ENCODE data around the gene DEFB132. TPM values are rescaled to one million over a fixed set of nuclear protein-coding genes. Genes with fewer than 3 reads are reported as not detected.

Gene DEFB132
- total and polyA plus RNA-seq, 4 donors = 0.08 TPM; not detected in 2

DNA sequence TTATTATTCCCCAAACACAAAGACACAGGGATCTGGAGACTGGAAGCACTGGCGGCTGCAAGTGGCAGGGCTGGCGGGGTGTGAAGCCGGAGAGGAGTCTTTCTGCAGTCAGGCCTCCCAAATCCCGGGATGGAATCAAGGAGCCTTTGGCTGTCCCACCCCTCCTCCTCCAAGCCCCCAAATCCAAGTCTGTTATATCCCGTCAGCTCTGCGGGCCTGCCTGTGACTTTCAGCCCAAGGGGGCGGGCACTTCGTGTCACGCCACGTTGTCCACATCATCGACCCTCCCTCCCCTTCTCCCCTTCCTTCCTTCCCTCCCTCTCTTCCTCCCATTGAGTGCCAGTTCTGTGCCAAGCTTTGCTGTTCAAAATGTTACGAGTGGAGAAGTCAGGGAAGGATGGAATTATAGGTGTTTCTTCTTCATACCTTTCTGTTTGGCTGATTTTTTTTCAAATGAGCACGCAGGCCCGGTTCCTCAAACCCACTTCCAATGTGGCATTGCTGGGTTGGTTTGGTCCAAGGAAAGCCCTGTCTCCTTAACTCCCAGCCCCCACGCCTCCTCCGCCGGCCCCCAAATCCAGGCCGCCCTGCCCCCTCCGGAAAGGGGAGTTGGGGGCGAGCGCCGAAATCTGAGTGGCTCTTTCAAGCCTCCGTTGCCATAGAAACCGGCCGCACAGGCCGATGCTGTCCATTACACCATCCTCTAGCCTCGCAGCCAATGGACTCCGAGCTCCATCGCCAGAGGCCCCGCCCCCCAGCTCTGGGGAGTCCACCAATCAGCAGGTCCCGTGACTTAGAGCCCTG lies 52.5 kb downstream of the DEFB132 start:
- 21% methylated on average over 31 of the region's 31 CpGs for WGBS
- TF ChIP-seq, protein P1, sequence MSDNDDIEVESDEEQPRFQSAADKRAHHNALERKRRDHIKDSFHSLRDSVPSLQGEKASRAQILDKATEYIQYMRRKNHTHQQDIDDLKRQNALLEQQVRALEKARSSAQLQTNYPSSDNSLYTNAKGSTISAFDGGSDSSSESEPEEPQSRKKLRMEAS (IDR thresholded peaks at IDR 0.05) = no peak
- TF ChIP-seq HNF4G (IDR thresholded peaks at IDR 0.05) (no peak), YY1 (IDR thresholded peaks at IDR 0.05) (peak; percentile 26)
- H3K9ac ChIP-seq (ENCODE audit: low read depth in 1 of 2, low read length in 2 of 2) = peak overlapping the region; percentile 16 to 20

DNA sequence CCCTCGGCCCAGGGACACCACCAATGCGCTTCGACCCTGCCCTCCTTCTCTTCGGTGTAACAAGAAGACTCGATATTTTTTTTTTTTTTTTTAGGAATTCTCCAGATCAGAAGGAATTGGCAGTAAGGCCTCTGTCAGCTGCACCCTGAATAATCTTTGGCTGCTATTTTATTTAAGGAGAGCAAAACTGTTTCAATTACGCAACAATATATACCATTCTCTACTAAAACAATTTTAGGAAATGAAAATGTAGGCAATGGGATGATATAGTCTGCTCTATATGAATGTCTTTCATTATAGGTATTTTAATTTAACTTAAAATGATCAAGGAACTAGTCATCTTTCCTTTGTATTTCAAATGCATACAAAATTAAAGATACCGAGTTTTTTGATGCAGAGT lies 53.1 kb downstream of the DEFB132 start:
- no peak overlapping the region for H3K9ac ChIP-seq (ENCODE audit: low read depth in 1 of 2, low read length in 2 of 2)
- DNase-seq (ENCODE audit: low spot score) = no peak

More for the DNA sequence above, 52.5 kb downstream of the DEFB132 start:
- no peaks in the 10 kb centered on the region for H3K36me3 ChIP-seq (ENCODE audit: control insufficient read depth in 4 of 4, insufficient read depth in 3 of 4, low read depth in 1 of 4, low read length in 3 of 4)
- H3K4me1 ChIP-seq (ENCODE audit: control insufficient read depth in 4 of 4, insufficient read depth in 4 of 4, low read length in 3 of 4) = no peaks in the 10 kb centered on the region
- peak; percentile 96 for DNase-seq (ENCODE audit: low spot score)
- H3K27me3 ChIP-seq (ENCODE audit: control insufficient read depth in 4 of 4, insufficient read depth in 4 of 4, low read length in 3 of 4) = no peaks in the 10 kb centered on the region
- no peaks in the 10 kb centered on the region for H3K9me3 ChIP-seq (ENCODE audit: control insufficient read depth in 4 of 4, low read length in 3 of 4)
- peak overlapping the region in 2 of 3 donors; percentile 12 to 16 for H3K4me3 ChIP-seq (ENCODE audit: low read depth in 1 of 3, low read length in 3 of 3)
- H3K27ac ChIP-seq (ENCODE audit: low read depth in 1 of 2, low read length in 2 of 2) = peak overlapping the region; percentile 79 to 83

More for the DNA sequence above, 53.1 kb downstream of the DEFB132 start:
- WGBS = 25% methylated on average over 7 of the region's 7 CpGs
- TF ChIP-seq FOXA2 (IDR thresholded peaks at IDR 0.05) (no peak), NR2F2 (IDR thresholded peaks at IDR 0.05) (peak; percentile 22), FOXA1 (IDR thresholded peaks at IDR 0.05) (no peak), SP1 (IDR thresholded peaks at IDR 0.05) (peak; percentile 37), JUND (IDR thresholded peaks at IDR 0.05) (no peak)
- TF ChIP-seq, protein P2, sequence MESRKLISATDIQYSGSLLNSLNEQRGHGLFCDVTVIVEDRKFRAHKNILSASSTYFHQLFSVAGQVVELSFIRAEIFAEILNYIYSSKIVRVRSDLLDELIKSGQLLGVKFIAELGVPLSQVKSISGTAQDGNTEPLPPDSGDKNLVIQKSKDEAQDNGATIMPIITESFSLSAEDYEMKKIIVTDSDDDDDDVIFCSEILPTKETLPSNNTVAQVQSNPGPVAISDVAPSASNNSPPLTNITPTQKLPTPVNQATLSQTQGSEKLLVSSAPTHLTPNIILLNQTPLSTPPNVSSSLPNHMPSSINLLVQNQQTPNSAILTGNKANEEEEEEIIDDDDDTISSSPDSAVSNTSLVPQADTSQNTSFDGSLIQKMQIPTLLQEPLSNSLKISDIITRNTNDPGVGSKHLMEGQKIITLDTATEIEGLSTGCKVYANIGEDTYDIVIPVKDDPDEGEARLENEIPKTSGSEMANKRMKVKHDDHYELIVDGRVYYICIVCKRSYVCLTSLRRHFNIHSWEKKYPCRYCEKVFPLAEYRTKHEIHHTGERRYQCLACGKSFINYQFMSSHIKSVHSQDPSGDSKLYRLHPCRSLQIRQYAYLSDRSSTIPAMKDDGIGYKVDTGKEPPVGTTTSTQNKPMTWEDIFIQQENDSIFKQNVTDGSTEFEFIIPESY (IDR thresholded peaks at IDR 0.05) = no peak
- TF ChIP-seq, protein P3, sequence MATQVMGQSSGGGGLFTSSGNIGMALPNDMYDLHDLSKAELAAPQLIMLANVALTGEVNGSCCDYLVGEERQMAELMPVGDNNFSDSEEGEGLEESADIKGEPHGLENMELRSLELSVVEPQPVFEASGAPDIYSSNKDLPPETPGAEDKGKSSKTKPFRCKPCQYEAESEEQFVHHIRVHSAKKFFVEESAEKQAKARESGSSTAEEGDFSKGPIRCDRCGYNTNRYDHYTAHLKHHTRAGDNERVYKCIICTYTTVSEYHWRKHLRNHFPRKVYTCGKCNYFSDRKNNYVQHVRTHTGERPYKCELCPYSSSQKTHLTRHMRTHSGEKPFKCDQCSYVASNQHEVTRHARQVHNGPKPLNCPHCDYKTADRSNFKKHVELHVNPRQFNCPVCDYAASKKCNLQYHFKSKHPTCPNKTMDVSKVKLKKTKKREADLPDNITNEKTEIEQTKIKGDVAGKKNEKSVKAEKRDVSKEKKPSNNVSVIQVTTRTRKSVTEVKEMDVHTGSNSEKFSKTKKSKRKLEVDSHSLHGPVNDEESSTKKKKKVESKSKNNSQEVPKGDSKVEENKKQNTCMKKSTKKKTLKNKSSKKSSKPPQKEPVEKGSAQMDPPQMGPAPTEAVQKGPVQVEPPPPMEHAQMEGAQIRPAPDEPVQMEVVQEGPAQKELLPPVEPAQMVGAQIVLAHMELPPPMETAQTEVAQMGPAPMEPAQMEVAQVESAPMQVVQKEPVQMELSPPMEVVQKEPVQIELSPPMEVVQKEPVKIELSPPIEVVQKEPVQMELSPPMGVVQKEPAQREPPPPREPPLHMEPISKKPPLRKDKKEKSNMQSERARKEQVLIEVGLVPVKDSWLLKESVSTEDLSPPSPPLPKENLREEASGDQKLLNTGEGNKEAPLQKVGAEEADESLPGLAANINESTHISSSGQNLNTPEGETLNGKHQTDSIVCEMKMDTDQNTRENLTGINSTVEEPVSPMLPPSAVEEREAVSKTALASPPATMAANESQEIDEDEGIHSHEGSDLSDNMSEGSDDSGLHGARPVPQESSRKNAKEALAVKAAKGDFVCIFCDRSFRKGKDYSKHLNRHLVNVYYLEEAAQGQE (IDR thresholded peaks at IDR 0.05) = no peak
- Histone ChIP-seq H3K27me3 (ENCODE audit: control insufficient read depth in 4 of 4, insufficient read depth in 4 of 4, low read length in 3 of 4) (no peaks in the 10 kb centered on the region), H3K27ac (ENCODE audit: low read depth in 1 of 2, low read length in 2 of 2) (no peak overlapping the region), H3K4me1 (ENCODE audit: control insufficient read depth in 4 of 4, insufficient read depth in 4 of 4, low read length in 3 of 4) (no peaks in the 10 kb centered on the region), H3K36me3 (ENCODE audit: control insufficient read depth in 4 of 4, insufficient read depth in 3 of 4, low read depth in 1 of 4, low read length in 3 of 4) (no peaks in the 10 kb centered on the region), H3K9me3 (ENCODE audit: control insufficient read depth in 4 of 4, low read length in 3 of 4) (no peaks in the 10 kb centered on the region), H3K4me3 (ENCODE audit: low read depth in 1 of 3, low read length in 3 of 3) (no peak overlapping the region)

Other genes starting within 250 kb of the DEFB132 start
- not detected for gene DEFB125, start 170.1 kb upstream of the DEFB132 start, total RNA-seq
- not detected for gene DEFB125, start 170.1 kb upstream of the DEFB132 start, polyA plus RNA-seq
- not detected for gene DEFB126, start 115.1 kb upstream of the DEFB132 start, total RNA-seq
- not detected for gene DEFB126, start 115.1 kb upstream of the DEFB132 start, polyA plus RNA-seq
- not detected for gene DEFB127, start 100.3 kb upstream of the DEFB132 start, total RNA-seq
- not detected for gene DEFB127, start 100.3 kb upstream of the DEFB132 start, polyA plus RNA-seq
- not detected for gene DEFB128, start 68.0 kb upstream of the DEFB132 start, total RNA-seq
- not detected for gene DEFB128, start 68.0 kb upstream of the DEFB132 start, polyA plus RNA-seq
- gene DEFB129, start 30.5 kb upstream of the DEFB132 start, total RNA-seq = not detected
- gene DEFB129, start 30.5 kb upstream of the DEFB132 start, polyA plus RNA-seq = not detected
- 1 to 10 TPM; 1.2 to 2.2 TPM for gene C20orf96, start 33.0 kb downstream of the DEFB132 start, total RNA-seq
- gene C20orf96, start 33.0 kb downstream of the DEFB132 start, polyA plus RNA-seq = 1 to 10 TPM in 1 of 2 donors, under 1 TPM in 1; 0.70 to 2.6 TPM
- 10 to 100 TPM in 1 of 2 donors, 1 to 10 TPM in 1; 6.2 to 22.1 TPM for gene ZCCHC3, start 39.8 kb downstream of the DEFB132 start, total RNA-seq
- gene ZCCHC3, start 39.8 kb downstream of the DEFB132 start, polyA plus RNA-seq = 1 to 10 TPM; 2.4 to 5.0 TPM
- gene SOX12, start 67.8 kb downstream of the DEFB132 start, total RNA-seq = 1 to 10 TPM in 1 of 2 donors, under 1 TPM in 1; 0.67 to 4.2 TPM
- gene SOX12, start 67.8 kb downstream of the DEFB132 start, polyA plus RNA-seq = 1 to 10 TPM; 1.3 to 2.0 TPM
- 10 to 100 TPM in 1 of 2 donors, 1 to 10 TPM in 1; 1.9 to 12.0 TPM for gene NRSN2, start 89.4 kb downstream of the DEFB132 start, total RNA-seq
- 1 to 10 TPM; 3.5 to 6.0 TPM for gene NRSN2, start 89.4 kb downstream of the DEFB132 start, polyA plus RNA-seq
- 10 to 100 TPM in 1 of 2 donors, 1 to 10 TPM in 1; 4.8 to 36.3 TPM for gene TRIB3, start 123.0 kb downstream of the DEFB132 start, total RNA-seq
- 10 to 100 TPM; 41.2 to 63.1 TPM for gene TRIB3, start 123.0 kb downstream of the DEFB132 start, polyA plus RNA-seq
- gene RBCK1, start 150.6 kb downstream of the DEFB132 start, total RNA-seq = 10 to 100 TPM; 18.0 to 48.3 TPM
- 10 to 100 TPM; 61.3 to 62.6 TPM for gene RBCK1, start 150.6 kb downstream of the DEFB132 start, polyA plus RNA-seq
- gene TBC1D20, start 204.8 kb downstream of the DEFB132 start, total RNA-seq = 10 to 100 TPM; 14.4 to 18.9 TPM
- gene TBC1D20, start 204.8 kb downstream of the DEFB132 start, polyA plus RNA-seq = 1 to 10 TPM; 8.7 to 9.4 TPM